Posterior cingulate gyrus (tissue), 11 donors: ENCODE measurements around the gene PKNOX2.

Experiments used
- DNase-seq, 10 donors: peaks; one replicate each; pipeline versions ENCODE4 v3.0.0 to v3.0.0-alpha.2; 2020 to 2021; ENCODE audit warnings: mixed read lengths in 3 of 10
- intact Hi-C: fragments of 100-400 bp; cut with DNase I; formaldehyde crosslinking; loops from one replicate; pipeline ENCODE4 v1.15.1; 2023

Gene PKNOX2

GRCh38 chr11:125299061-125299615, 134.6 kb downstream of the PKNOX2 start:
- no peak for DNase-seq
- intact Hi-C loops = no loop called here

- intact Hi-C loops = no loop called here
- no peak for DNase-seq
Measured at GRCh38 chr11:125299821-125300220, 135.3 kb downstream of the PKNOX2 start.

- DNase-seq = no peak
- intact Hi-C loops = no loop called here
Measured at GRCh38 chr11:125300791-125301218, 136.3 kb downstream of the PKNOX2 start.

GRCh38 chr11:125301346-125301745, 136.8 kb downstream of the PKNOX2 start:
- intact Hi-C loops = no loop called here
- no peak for DNase-seq

- intact Hi-C loops = no loop called here
- no peak for DNase-seq
Measured at GRCh38 chr11:125303186-125303585, 138.6 kb downstream of the PKNOX2 start.

GRCh38 chr11:125303694-125304093, 139.1 kb downstream of the PKNOX2 start:
- intact Hi-C loops = no loop called here
- no peak for DNase-seq

GRCh38 chr11:125304136-125304535, 139.6 kb downstream of the PKNOX2 start:
- intact Hi-C loops = no loop called here
- no peak for DNase-seq

- DNase-seq = no peak
- intact Hi-C loops = no loop called here
Measured at GRCh38 chr11:125304876-125305275, 140.3 kb downstream of the PKNOX2 start.

- intact Hi-C loops = no loop called here
- no peak for DNase-seq
Measured at GRCh38 chr11:125305345-125305744, 140.8 kb downstream of the PKNOX2 start.

- no peak for DNase-seq
- intact Hi-C loops = no loop called here
Measured at GRCh38 chr11:125306476-125306875, 141.9 kb downstream of the PKNOX2 start.

GRCh38 chr11:125308246-125308645, 143.7 kb downstream of the PKNOX2 start:
- no peak for DNase-seq
- intact Hi-C loops = no loop called here

- intact Hi-C loops = no loop called here
- DNase-seq = no peak
Measured at GRCh38 chr11:125312391-125312790, 147.8 kb downstream of the PKNOX2 start.

GRCh38 chr11:125312812-125313211, 148.3 kb downstream of the PKNOX2 start:
- no peak for DNase-seq
- intact Hi-C loops = no loop called here

GRCh38 chr11:125313271-125314219, 149.0 kb downstream of the PKNOX2 start:
- intact Hi-C loops = no loop called here
- no peak for DNase-seq

GRCh38 chr11:125314276-125315078, 149.9 kb downstream of the PKNOX2 start:
- DNase-seq = no peak

GRCh38 chr11:125315079-125315740, 150.7 kb downstream of the PKNOX2 start:
- intact Hi-C loops = no loop called here
- DNase-seq = peak in 1 of 10 donors; percentile 87

More at GRCh38 chr11:125314276-125315078, 149.9 kb downstream of the PKNOX2 start:
- intact Hi-C loops = no loop called here

- no peak for DNase-seq
- intact Hi-C loops = no loop called here
Measured at GRCh38 chr11:125317416-125317815, 152.9 kb downstream of the PKNOX2 start.

- intact Hi-C loops = no loop called here
- no peak for DNase-seq
Measured at GRCh38 chr11:125319649-125320048, 155.1 kb downstream of the PKNOX2 start.

- intact Hi-C loops = no loop called here
- no peak for DNase-seq
Measured at GRCh38 chr11:125320347-125321076, 156.0 kb downstream of the PKNOX2 start.

- intact Hi-C loops = no loop called here
- DNase-seq = no peak
Measured at GRCh38 chr11:125322289-125322688, 157.7 kb downstream of the PKNOX2 start.
